ENCODE results near the gene UBASH3B.

Gene UBASH3B

DNA sequence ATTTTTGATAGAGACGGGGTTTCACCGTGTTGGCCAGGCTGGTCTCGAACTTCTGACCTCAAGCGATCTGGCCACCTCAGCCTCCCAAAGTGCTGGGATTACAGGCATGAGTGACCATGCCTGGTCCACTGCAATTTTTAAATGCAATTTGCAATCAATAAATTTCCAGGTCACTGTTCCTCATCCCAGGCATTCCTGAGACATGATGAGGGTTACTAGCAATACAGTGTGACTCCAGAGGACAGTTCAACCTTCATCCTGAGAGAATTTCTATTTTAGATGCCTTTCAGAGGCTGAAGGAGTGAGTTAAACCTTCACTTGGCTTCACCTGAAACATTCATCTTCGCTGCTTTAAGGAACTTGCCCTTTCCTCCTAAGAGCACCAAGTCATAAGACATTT lies 9.7 kb upstream of the UBASH3B start:
- TF ChIP-seq MAX (IDR thresholded peaks at IDR 0.05), result no peak
- no peak for TF ChIP-seq CREB1 (IDR thresholded peaks at IDR 0.05; ENCODE audit: low read depth)
- no peak for TF ChIP-seq YY1 (IDR thresholded peaks at IDR 0.05; ENCODE audit: low read depth)
- TF ChIP-seq TAF1 (IDR thresholded peaks at IDR 0.05; ENCODE audit: low read depth), result no peak
- TF ChIP-seq ZBTB7A (IDR thresholded peaks at IDR 0.05; ENCODE audit: low read depth), result no peak
- no peak for TF ChIP-seq EGR1 (IDR thresholded peaks at IDR 0.05)
- TF ChIP-seq TEAD4 (IDR thresholded peaks at IDR 0.05), result no peak
- TF ChIP-seq TCF12 (IDR thresholded peaks at IDR 0.05; ENCODE audit: low read depth), result no peak
- TF ChIP-seq NFIC (IDR thresholded peaks at IDR 0.05), result no peak
- no peak for TF ChIP-seq FOXM1 (IDR thresholded peaks at IDR 0.05; ENCODE audit: borderline replicate concordance, low read depth)
- no peak for TF ChIP-seq RAD21 (IDR thresholded peaks at IDR 0.05; ENCODE audit: low read depth)
- TF ChIP-seq, protein P1, sequence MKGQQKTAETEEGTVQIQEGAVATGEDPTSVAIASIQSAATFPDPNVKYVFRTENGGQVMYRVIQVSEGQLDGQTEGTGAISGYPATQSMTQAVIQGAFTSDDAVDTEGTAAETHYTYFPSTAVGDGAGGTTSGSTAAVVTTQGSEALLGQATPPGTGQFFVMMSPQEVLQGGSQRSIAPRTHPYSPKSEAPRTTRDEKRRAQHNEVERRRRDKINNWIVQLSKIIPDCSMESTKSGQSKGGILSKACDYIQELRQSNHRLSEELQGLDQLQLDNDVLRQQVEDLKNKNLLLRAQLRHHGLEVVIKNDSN (IDR thresholded peaks at IDR 0.05), result no peak
- TF ChIP-seq, protein P2, sequence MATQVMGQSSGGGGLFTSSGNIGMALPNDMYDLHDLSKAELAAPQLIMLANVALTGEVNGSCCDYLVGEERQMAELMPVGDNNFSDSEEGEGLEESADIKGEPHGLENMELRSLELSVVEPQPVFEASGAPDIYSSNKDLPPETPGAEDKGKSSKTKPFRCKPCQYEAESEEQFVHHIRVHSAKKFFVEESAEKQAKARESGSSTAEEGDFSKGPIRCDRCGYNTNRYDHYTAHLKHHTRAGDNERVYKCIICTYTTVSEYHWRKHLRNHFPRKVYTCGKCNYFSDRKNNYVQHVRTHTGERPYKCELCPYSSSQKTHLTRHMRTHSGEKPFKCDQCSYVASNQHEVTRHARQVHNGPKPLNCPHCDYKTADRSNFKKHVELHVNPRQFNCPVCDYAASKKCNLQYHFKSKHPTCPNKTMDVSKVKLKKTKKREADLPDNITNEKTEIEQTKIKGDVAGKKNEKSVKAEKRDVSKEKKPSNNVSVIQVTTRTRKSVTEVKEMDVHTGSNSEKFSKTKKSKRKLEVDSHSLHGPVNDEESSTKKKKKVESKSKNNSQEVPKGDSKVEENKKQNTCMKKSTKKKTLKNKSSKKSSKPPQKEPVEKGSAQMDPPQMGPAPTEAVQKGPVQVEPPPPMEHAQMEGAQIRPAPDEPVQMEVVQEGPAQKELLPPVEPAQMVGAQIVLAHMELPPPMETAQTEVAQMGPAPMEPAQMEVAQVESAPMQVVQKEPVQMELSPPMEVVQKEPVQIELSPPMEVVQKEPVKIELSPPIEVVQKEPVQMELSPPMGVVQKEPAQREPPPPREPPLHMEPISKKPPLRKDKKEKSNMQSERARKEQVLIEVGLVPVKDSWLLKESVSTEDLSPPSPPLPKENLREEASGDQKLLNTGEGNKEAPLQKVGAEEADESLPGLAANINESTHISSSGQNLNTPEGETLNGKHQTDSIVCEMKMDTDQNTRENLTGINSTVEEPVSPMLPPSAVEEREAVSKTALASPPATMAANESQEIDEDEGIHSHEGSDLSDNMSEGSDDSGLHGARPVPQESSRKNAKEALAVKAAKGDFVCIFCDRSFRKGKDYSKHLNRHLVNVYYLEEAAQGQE (IDR thresholded peaks at IDR 0.05; ENCODE audit: low read depth), result no peak

DNA sequence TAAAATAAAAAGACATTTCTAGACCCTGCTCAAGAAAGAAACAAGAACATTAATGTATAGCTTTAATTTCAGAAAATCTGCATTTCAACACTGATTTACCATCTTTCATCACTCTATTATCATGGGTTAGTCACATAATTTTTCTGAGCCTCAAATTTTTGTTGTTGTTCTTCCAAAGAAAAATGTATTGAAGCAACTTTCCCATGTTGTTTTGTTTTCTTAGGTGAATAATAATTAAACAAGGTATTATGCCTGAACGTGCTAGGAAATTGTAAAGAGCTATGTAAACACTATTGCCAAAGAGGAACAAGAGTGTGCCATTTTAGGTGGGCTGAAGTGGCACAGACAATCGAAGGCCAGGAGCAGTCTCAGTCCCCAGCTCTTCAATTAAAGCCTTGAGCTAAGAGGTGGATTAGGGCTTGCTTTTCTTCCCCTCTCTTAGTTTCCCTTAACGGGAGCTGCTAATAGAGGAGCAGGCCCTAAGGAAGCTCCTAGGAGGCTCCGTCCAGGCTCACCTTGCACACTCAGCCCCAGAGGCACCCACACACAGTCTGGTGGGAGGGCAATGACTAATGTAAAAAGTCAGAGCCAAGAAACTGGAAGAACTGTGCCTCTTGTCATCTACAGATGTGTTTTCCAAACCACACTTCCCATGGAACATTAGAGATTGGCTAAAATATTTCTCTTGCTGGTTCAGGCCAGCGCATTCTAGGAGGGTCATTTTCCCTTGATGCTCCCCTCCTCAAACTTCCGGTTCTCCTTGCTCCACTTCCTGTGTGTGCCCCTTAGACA lies 8.8 kb upstream of the UBASH3B start:
- no peak for TF ChIP-seq FOXM1 (IDR thresholded peaks at IDR 0.05; ENCODE audit: borderline replicate concordance, low read depth)
- no peak for TF ChIP-seq CREB1 (IDR thresholded peaks at IDR 0.05; ENCODE audit: low read depth)
- no peak for TF ChIP-seq NFIC (IDR thresholded peaks at IDR 0.05)
- TF ChIP-seq ZBTB7A (IDR thresholded peaks at IDR 0.05; ENCODE audit: low read depth), result no peak
- TF ChIP-seq MAX (IDR thresholded peaks at IDR 0.05), result no peak
- TF ChIP-seq TAF1 (IDR thresholded peaks at IDR 0.05; ENCODE audit: low read depth), result no peak
- TF ChIP-seq CEBPB (IDR thresholded peaks at IDR 0.05), result no peak
- TF ChIP-seq EGR1 (IDR thresholded peaks at IDR 0.05), result no peak
- TF ChIP-seq, protein P2 (IDR thresholded peaks at IDR 0.05; ENCODE audit: low read depth), result no peak
- no peak for TF ChIP-seq RAD21 (IDR thresholded peaks at IDR 0.05; ENCODE audit: low read depth)
- no peak for TF ChIP-seq EP300 (IDR thresholded peaks at IDR 0.05; ENCODE audit: borderline replicate concordance)
- TF ChIP-seq, protein P1 (IDR thresholded peaks at IDR 0.05), result no peak
- TF ChIP-seq YY1 (IDR thresholded peaks at IDR 0.05; ENCODE audit: low read depth), result no peak
- TF ChIP-seq TEAD4 (IDR thresholded peaks at IDR 0.05), result no peak
- no peak for TF ChIP-seq TCF12 (IDR thresholded peaks at IDR 0.05; ENCODE audit: low read depth)

DNA sequence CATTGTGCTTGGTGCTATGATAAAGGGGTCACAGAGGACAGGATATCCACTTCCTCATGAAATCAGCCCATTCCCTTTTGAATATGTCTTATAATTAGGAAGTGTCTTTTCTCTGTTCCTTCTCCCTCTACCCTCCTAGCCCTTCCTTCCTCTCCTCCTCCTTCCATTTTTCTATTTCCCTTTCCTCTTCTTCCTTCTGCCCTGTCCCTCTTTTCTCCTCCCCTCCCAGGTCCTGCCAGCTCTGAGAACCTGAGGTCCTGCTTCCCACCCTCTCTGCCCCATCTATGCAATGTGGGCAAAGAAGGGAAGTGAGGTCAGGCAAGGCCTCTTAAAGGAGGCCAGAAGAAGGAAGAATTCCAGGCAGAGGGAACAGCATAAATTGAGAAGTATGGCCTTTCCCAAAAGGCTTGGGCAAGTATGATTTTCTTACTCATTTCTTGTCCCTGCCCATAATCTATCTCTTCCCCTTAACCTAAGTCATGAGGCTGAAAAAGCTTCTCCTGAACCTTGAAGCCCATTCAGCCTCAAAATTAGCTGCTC lies 7.7 kb upstream of the UBASH3B start:
- no peak for TF ChIP-seq CREB1 (IDR thresholded peaks at IDR 0.05; ENCODE audit: low read depth)
- no peak for TF ChIP-seq NFIC (IDR thresholded peaks at IDR 0.05)
- TF ChIP-seq, protein P1 (IDR thresholded peaks at IDR 0.05), result no peak
- no peak for TF ChIP-seq EP300 (IDR thresholded peaks at IDR 0.05; ENCODE audit: borderline replicate concordance)
- TF ChIP-seq MAX (IDR thresholded peaks at IDR 0.05), result no peak
- no peak for TF ChIP-seq RAD21 (IDR thresholded peaks at IDR 0.05; ENCODE audit: low read depth)
- TF ChIP-seq, protein P2 (IDR thresholded peaks at IDR 0.05; ENCODE audit: low read depth), result no peak
- no peak for TF ChIP-seq EGR1 (IDR thresholded peaks at IDR 0.05)
- TF ChIP-seq FOXM1 (IDR thresholded peaks at IDR 0.05; ENCODE audit: borderline replicate concordance, low read depth), result no peak
- TF ChIP-seq TAF1 (IDR thresholded peaks at IDR 0.05; ENCODE audit: low read depth), result no peak
- no peak for TF ChIP-seq YY1 (IDR thresholded peaks at IDR 0.05; ENCODE audit: low read depth)
- no peak for TF ChIP-seq TCF12 (IDR thresholded peaks at IDR 0.05; ENCODE audit: low read depth)
- TF ChIP-seq ZBTB7A (IDR thresholded peaks at IDR 0.05; ENCODE audit: low read depth), result no peak
- TF ChIP-seq TEAD4 (IDR thresholded peaks at IDR 0.05), result no peak
- TF ChIP-seq CEBPB (IDR thresholded peaks at IDR 0.05), result no peak
